Adipose tissue (tissue), 3 donors: ENCODE data around the gene LAMTOR1. TPM values are rescaled to one million over a fixed set of nuclear protein-coding genes. Genes with fewer than 3 reads are reported as not detected.
"Not testable (repeated sequence)": the region's sequence is repeated elsewhere in the genome, so short reads cannot be mapped to it uniquely, and the experiment has no call there.

Experiments
- H3K27ac ChIP-seq: one replicate; pipeline ENCODE4 v1.5.1; 2013; ENCODE audit warnings: low read depth, low read length
- WGBS, 3 donors: extraction: QIAGEN DNeasy Blood & Tissue Kit; methylation state at CpG; one replicate each; pipeline ENCODE4 v1.1.7; 2013; 5-methylcytosine and 5-hydroxymethylcytosine counted together
- polyA plus RNA-seq, 3 donors: library from polyadenylated mRNA; stranded (reverse); fragments of 200-250 nt; gene quantifications; one replicate each; pipeline ENCODE4 v1.2.3, GENCODE V29; 2013
- donor health status: healthy with polysubstance abuse.
- donor health status: Bipolar disorder and iron deficiency.
- donor health status: healthy.

LAMTOR1 gene
- 100 to 1,000 TPM in 2 of 3 donors, 10 to 100 TPM in 1; 71.4 to 181 (median 165) TPM for polyA plus RNA-seq

GRCh38 chr11:72102946-72103753 is at the start of gene LAMTOR1:
LAMTOR1 (minus strand) TSS chr11:72103297; CDS start chr11:72103224, 73 bp downstream.
- 2% methylated on average over 64 of the region's 64 CpGs for WGBS, 3 donors

GRCh38 chr11:72150882-72151281 is 47.8 kb upstream of the LAMTOR1 start:
- WGBS, 3 donors = 70 to 80% (median 71%) methylated on average over 4 of the region's 4 CpGs
- no peak overlapping the region for H3K27ac ChIP-seq

More at GRCh38 chr11:72102946-72103753, at the start of gene LAMTOR1:
- peak within 1 kb of the TSS; percentile 71 for H3K27ac ChIP-seq

GRCh38 chr11:72146625-72147024 is 43.5 kb upstream of the LAMTOR1 start:
- 32 to 37% (median 37%) methylated on average over 2 of the region's 2 CpGs for WGBS, 3 donors
- H3K27ac ChIP-seq = no peak overlapping the region

- 83 to 87% (median 86%) methylated on average over 4 of the region's 4 CpGs for WGBS, 3 donors
- H3K27ac ChIP-seq = no peak overlapping the region
Observed at GRCh38 chr11:72144807-72145565, 41.9 kb upstream of the LAMTOR1 start.

DNA sequence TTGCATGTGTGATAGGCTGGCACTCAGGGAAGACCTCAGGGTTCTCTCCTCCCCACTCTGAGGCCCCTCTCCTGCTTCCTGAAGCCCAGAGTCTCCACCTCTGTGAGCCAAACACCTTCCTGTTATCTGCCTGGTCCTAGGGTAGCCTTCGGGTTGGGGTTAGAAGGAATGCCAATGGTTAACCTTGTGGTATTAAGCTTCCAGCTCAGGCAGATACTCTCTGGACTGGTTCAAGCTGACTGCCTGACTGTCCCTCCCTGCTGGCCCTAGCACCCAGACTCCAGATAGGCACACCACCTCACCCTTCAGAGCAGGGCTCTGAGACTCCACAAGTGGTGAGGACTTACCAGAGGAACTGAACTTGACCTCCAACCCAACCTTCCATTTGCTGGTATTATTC is 39.4 kb upstream of the LAMTOR1 start:
- WGBS, 3 donors = 44 to 89% (median 56%) methylated on average over 1 of the region's 1 CpG
- H3K27ac ChIP-seq = not testable (repeated sequence)

DNA sequence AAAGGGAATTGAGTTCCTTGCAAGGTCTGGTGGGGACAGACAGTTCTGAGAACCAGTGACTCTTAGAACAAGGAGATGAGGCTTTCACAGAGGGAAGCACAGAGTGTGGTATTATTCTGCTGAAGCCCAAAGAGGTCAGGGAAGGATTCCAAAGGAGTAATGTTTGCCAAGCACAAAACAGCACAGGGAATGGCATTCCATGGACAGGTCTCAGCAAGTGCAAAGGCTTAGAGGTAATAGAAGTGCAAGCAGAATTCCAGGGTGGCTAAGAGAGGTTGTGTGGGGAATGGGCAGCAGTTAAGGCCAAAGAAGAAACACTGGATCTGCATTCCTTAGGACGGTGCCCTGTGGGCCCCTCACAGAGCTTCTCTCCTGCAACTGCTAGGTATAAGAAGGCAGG is 39.0 kb upstream of the LAMTOR1 start:
- 58 to 69% methylated on average over 1 of the region's 1 CpG; no CpG with 5 or more reads in 1 of the 3 donors for WGBS, 3 donors
- not testable (repeated sequence) for H3K27ac ChIP-seq

DNA sequence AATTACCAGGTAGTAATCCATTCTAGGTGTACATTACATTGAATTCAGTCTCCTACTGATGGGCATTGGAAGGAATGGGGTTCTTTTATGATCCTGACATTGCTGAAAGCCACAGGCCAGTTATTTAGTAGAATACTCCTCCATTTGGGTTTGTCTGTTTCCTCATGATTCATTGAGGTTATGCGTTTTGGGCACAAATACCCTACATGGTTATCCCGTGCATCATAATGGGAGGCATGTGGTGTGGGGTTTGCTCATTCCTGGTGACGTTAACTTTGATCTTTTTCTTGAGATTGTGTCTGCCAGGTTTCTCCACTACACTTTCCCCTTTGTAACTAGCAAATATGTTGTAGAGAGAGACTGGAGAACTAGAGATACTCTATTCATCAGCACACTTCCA is 38.0 kb upstream of the LAMTOR1 start:
- 70 to 80% (median 75%) methylated on average over 3 of the region's 3 CpGs for WGBS, 3 donors
- H3K27ac ChIP-seq = no peak overlapping the region

DNA sequence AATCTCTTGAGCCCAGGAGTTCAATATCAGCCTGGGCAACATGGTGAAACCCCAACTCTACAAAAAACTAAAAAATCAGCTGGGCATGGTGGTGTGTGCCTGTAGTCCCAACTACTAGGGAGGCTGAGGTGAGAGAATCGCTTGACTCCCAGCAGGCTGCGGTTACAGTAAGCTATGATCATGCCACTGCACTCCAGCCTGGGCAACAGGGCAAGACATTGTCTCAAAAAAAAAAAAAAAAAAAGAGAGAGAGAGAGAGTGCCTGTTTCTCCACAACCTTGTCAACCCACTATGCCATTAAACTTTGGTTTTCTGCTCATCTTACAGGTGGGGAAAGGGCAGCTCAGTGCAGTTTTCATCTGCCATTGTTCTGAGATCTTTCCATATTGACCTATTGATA is 37.6 kb upstream of the LAMTOR1 start:
- WGBS, 3 donors = 85 to 100% (median 95%) methylated on average over 2 of the region's 2 CpGs
- H3K27ac ChIP-seq = no peak overlapping the region

DNA sequence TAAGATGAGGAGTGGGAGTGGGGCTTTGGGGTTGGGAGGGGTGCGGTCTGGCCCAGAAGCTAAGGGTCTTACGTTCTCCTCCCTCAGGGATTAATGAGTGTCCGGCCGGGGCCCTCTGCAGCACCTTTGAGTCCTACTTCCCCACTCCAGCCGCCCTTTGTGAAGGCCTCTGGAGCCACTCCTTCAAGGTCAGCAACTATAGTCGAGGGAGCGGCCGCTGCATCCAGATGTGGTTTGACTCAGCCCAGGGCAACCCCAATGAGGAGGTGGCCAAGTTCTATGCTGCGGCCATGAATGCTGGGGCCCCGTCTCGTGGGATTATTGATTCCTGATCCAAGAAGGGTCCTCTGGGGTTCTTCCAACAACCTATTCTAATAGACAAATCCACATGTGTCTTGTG is 36.4 kb upstream of the LAMTOR1 start:
- H3K27ac ChIP-seq = no peak overlapping the region
- 90 to 92% (median 92%) methylated on average over 11 of the region's 11 CpGs for WGBS, 3 donors

DNA sequence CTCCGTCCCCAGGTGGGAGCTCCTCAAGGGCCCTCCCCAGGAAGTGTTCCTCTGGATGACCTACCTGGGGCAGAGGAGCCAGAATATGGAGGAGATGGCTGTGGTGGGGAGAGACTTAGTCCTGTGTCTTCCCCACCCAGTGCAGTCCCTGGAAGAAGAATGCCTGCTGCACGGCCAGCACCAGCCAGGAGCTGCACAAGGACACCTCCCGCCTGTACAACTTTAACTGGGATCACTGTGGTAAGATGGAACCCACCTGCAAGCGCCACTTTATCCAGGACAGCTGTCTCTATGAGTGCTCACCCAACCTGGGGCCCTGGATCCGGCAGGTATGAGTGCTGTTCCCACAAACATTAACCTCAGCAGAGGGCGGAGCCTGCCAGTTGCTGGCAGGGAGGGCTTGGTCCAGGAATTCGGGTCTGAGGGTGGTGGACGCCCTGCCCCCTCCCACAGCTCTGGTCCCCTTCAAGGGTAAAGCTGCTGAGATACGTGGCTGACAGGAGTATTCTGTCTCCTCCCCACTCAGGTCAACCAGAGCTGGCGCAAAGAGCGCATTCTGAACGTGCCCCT is 35.8 kb upstream of the LAMTOR1 start:
- 65 to 86% (median 85%) methylated on average over 12 of the region's 12 CpGs for WGBS, 3 donors
- H3K27ac ChIP-seq = no peak overlapping the region

DNA sequence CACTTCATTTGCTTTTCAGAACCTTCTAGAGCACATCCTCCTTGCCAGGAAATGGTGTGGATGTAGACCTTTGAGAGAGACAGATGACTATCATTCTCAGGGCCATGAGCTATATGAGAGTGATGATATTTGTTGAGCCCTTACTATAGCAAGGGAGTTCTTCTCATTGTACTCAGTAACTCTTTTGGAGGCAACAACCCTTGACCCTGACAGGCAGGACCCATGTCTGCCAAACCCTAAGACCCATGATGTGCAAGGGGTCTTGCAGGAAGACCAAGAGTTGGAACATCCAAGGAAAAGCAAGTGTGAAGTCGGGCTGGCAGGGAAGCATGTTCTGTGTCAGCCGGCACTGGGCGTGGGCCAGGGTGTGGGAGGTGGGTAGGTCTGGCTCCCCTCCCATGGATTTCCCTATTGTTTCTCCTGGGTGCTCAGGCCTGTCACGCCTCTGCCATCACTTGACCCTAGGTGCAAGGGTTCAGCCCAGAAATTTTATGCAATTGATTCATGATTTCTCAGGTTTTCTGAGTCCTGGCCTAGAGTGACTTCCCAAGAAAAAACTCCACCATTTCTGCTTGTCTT is 33.7 kb upstream of the LAMTOR1 start:
- 85 to 98% (median 86%) methylated on average over 4 of the region's 4 CpGs for WGBS, 3 donors
- no peak overlapping the region for H3K27ac ChIP-seq

DNA sequence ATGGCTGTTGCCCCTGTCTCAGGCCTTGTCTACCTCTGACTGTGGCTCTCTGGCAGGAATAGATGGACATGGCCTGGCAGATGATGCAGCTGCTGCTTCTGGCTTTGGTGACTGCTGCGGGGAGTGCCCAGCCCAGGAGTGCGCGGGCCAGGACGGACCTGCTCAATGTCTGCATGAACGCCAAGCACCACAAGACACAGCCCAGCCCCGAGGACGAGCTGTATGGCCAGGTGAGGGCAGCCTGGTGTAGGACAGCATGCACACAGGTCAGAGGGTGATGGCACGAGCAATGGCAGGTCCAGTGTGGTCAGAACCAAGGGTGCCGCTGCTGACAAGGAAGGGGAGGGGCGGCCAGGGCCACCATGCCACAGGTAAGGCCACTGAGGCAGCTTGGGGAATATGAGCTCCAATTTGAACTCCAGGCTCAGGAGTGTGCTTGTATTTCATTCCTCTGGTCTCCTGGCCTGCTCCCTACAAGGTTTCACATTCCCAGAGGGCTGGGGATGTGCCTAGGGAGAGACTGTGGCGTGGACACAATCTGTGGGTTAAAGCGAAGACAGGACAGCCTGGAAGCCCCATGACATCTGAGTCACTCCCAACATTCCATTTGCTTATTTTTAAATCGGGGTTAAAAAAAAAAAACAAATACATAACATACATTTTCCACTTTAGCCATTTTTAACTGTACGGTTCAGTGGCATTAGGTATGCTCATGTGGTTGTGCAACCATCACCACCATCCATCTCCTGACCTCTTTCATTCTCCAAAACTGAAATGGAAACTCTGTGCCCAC is 33.0 kb upstream of the LAMTOR1 start:
- 83 to 90% (median 84%) methylated on average over 14 of the region's 14 CpGs for WGBS, 3 donors
- H3K27ac ChIP-seq = peak overlapping the region; percentile 52

- H3K27ac ChIP-seq = peak within 1 kb of the TSS; percentile 52
- WGBS, 3 donors = 61 to 75% (median 65%) methylated on average over 3 to 4 of the region's 4 CpGs
Observed at GRCh38 chr11:72135473-72135872, 32.4 kb upstream of the LAMTOR1 start, which contains the start of gene FOLR3. FOLR3 (plus strand) TSS chr11:72135725; CDS start chr11:72135953, 228 bp downstream.

- 32 to 84% (median 48%) methylated on average over 2 of the region's 2 CpGs for WGBS, 3 donors
- H3K27ac ChIP-seq = peak overlapping the region; percentile 62
Observed at GRCh38 chr11:72132646-72133045, 29.5 kb upstream of the LAMTOR1 start.

DNA sequence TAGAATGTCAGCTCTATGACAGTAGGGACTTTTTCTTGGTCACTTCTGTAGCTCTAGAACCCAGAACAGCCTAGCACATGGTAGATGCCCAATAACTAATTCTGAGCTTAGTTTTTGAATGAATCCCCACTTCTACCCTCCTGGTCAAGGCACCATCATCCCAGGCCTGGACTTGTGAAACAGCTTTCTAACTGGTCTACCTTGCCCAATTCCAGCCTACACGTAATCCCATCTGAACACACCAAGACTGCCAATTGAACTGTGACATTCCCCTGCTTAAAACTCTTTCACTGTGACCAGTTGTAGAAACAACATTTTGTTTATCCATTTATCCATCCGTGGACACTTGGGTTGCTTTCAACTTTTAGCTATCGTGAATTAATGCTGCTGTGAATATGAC is 26.3 kb upstream of the LAMTOR1 start:
- no peak overlapping the region for H3K27ac ChIP-seq
- 79 to 83% (median 79%) methylated on average over 3 of the region's 3 CpGs for WGBS, 3 donors

DNA sequence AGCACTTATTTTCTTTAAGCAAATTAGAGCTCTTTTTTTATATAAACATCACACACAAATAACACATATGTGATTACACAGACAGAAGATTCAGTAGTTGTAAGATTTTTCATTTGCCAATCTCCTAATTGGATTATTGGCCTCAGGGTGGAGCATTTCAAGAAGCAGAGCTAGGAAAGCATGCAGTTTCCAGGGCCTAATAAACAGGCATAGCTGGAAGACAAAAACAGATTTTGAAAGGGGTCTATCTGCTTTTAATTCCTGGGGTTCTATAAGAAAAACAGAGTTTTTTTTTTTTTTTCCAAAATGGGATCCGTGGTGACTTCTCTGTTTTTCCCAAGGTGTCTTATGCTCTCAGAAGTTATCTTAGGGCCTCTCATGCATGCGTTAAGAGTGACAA is 24.8 kb upstream of the LAMTOR1 start:
- WGBS, 3 donors = 58 to 71% (median 61%) methylated on average over 2 of the region's 2 CpGs
- no peak overlapping the region for H3K27ac ChIP-seq

- no peak overlapping the region for H3K27ac ChIP-seq
- 39 to 71% (median 64%) methylated on average over 1 of the region's 1 CpG for WGBS, 3 donors
Observed at GRCh38 chr11:72125956-72126355, 22.9 kb upstream of the LAMTOR1 start.

DNA sequence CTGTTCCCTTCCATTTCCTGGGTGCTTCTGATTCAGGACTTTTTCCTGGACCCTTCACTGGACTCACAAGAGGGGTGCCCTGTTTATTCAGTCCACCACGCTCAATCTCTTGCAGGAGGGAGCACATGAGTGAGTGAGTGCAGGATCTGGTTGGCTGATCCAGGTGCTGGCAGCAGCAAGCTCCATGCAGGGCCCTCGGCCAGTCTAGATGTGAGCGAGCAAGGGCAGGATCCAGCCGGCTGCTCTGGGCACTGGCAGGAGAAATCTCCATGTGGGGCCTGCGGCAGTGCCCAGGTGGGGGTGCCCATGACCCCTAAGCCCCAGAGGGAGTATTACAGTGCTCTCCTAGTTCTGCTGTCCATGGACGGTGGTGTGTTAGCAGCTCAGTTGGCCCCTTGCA is 20.9 kb upstream of the LAMTOR1 start:
- H3K27ac ChIP-seq = no peak overlapping the region
- WGBS, 3 donors = 92 to 95% (median 93%) methylated on average over 6 of the region's 6 CpGs
